HepG2 (cell line): ENCODE data around the gene MTFR1L. TPM values are rescaled to one million over a fixed set of nuclear protein-coding genes. Genes with fewer than 3 reads are reported as not detected.
A peak's percentile ranks its signal among the peaks of the same experiment; 100 is the strongest.

ENCODE experiments used
- ATAC-seq: fragments of 200-7000 bp; cut with Tn5 transposase; 3 replicates; pipeline ENCODE4 v1.9.1; 2020; ENCODE audit warnings: mild to moderate bottlenecking, moderate library complexity
- BruUV-seq: library from RNA; stranded (reverse); fragments of 400-500 nt; replicated peaks from 2 replicates; lab custom pipeline; 2021; lab: Mats Ljungman, UMichigan
- CTCF ChIA-PET: fragments of 300-600 bp; formaldehyde crosslinking; extraction: SDS; loops from one replicate; lab custom pipeline; 2021; ENCODE audit warnings: low total read pairs, inconsistent platforms, low intra/inter-chr PET ratio; lab: Yijun Ruan, JAX
- POLR2A ChIA-PET: fragments of 350-600 bp; sonication (Branson Sonifier 250); formaldehyde crosslinking; loops from one replicate; lab custom pipeline; 2020; ENCODE audit warnings: antibody characterized with exemption, inconsistent platforms; lab: Yijun Ruan, JAX
- DNase-seq: peaks from one replicate; pipeline ENCODE4 v3.0.0-alpha.2; 2015; ENCODE audit warnings: low spot score
- FAIRE-seq: peaks from 3 replicates; lab custom pipeline; 2011; peaks lifted over from hg19 to GRCh38; lab: Jason Lieb, UNC
- H2AFZ ChIP-seq: one replicate; pipeline ENCODE4 v1.6.1; 2011; ENCODE audit warnings: low read length, inconsistent platforms
- H3K27ac ChIP-seq: fragments of 300-600 bp; 3 replicates; pipeline ENCODE4 v1.8.0; 2011; ENCODE audit warnings: mixed run types, mild to moderate bottlenecking, mixed read lengths, low read length, inconsistent platforms; ENCODE audit not compliant: insufficient read depth; ENCODE audit errors: extremely low read length
- H3K27me3 ChIP-seq, 2 experiments: fragments of 200-600 bp in 1 of 2; 2 replicates in 1 of 2; 3 replicates in 1 of 2; pipeline versions ENCODE4 v1.6.0 to v1.8.0; 2011; ENCODE audit warnings: low read length in 2 of 2, mild to moderate bottlenecking in 2 of 2, moderate library complexity in 2 of 2, inconsistent platforms in 1 of 2; ENCODE audit not compliant: insufficient read depth in 2 of 2, control insufficient read depth in 1 of 2
- H3K36me3 ChIP-seq, 2 experiments: fragments of 200-600 bp in 1 of 2; replicated peaks in 1 of 2; 2 replicates in 1 of 2; 3 replicates in 1 of 2; pipeline versions ENCODE4 v1.5.1 to v1.8.0; 2011; ENCODE audit warnings: low read length in 2 of 2, inconsistent platforms in 1 of 2; ENCODE audit not compliant: insufficient read depth in 2 of 2, control insufficient read depth in 1 of 2
- H3K4me1 ChIP-seq: 2 replicates; pipeline ENCODE4 v1.5.1; 2012; ENCODE audit warnings: low read length, inconsistent platforms; ENCODE audit not compliant: insufficient read depth
- H3K4me2 ChIP-seq: 2 replicates; pipeline ENCODE4 v1.6.0; 2011; ENCODE audit warnings: low read depth, low read length, inconsistent platforms
- H3K4me3 ChIP-seq, 3 experiments: fragments of 200-600 bp in 1 of 3; sonication (generic), shearing (Covaris generic) in 1 of 3; replicated peaks in 1 of 3; 2 replicates each; pipeline ENCODE4 v1.5.1; 2011 to 2016; ENCODE audit warnings: low read length in 3 of 3, inconsistent platforms in 2 of 3, low read depth in 2 of 3, mild to moderate bottlenecking in 2 of 3, control low read depth in 1 of 3, mixed read lengths in 1 of 3; ENCODE audit not compliant: insufficient read depth in 1 of 3
- H3K79me2 ChIP-seq: one replicate; pipeline ENCODE4 v1.6.1; 2011; ENCODE audit warnings: low read length, inconsistent platforms; ENCODE audit not compliant: insufficient read depth
- H3K9ac ChIP-seq: 2 replicates; pipeline ENCODE4 v1.6.0; 2011; ENCODE audit warnings: mild to moderate bottlenecking, low read depth, low read length, inconsistent platforms; ENCODE audit not compliant: insufficient read depth
- H3K9me3 ChIP-seq: 2 replicates; pipeline ENCODE4 v1.5.1; 2012; ENCODE audit warnings: mild to moderate bottlenecking, low read length
- H4K20me1 ChIP-seq: 2 replicates; pipeline ENCODE4 v1.6.0; 2011; ENCODE audit warnings: inconsistent platforms, mild to moderate bottlenecking, low read length, moderate library complexity; ENCODE audit not compliant: insufficient read depth
- AHDC1 ChIP-seq: sonication (generic); formaldehyde crosslinking; IDR thresholded peaks from 2 replicates; pipeline ENCODE4 v1.5.1; 2020; ENCODE audit warnings: mild to moderate bottlenecking, missing genetic modification reagents, borderline replicate concordance
- CC2D1A ChIP-seq: sonication (generic); formaldehyde crosslinking; IDR thresholded peaks from 2 replicates; pipeline ENCODE4 v1.8.1; 2023; ENCODE audit warnings: mild to moderate bottlenecking, missing genetic modification reagents
- ETS1 ChIP-seq: sonication (generic); formaldehyde crosslinking; IDR thresholded peaks from 2 replicates; pipeline ENCODE4 v1.4.0; 2020; ENCODE audit warnings: missing genetic modification reagents
- FOXC1 ChIP-seq: sonication (generic); formaldehyde crosslinking; IDR thresholded peaks from 2 replicates; pipeline ENCODE4 v1.8.0; 2022; ENCODE audit warnings: mild to moderate bottlenecking, missing genetic modification reagents, borderline replicate concordance
- HOXA9 ChIP-seq: sonication (generic); formaldehyde crosslinking; IDR thresholded peaks from 2 replicates; pipeline ENCODE4 v1.8.1; 2022; ENCODE audit warnings: missing genetic modification reagents, mild to moderate bottlenecking, moderate library complexity, borderline replicate concordance
- MLLT10 ChIP-seq: sonication (generic); formaldehyde crosslinking; IDR thresholded peaks from 2 replicates; pipeline ENCODE4 v1.4.0; 2020; ENCODE audit warnings: missing genetic modification reagents
- PRDM15 ChIP-seq: sonication (generic); formaldehyde crosslinking; IDR thresholded peaks from 2 replicates; pipeline ENCODE4 v1.4.0; 2020; ENCODE audit warnings: missing genetic modification reagents
- ZNF10 ChIP-seq: sonication (generic); formaldehyde crosslinking; IDR thresholded peaks from 2 replicates; pipeline ENCODE4 v1.4.0; 2020; ENCODE audit warnings: mild to moderate bottlenecking, low read depth, missing genetic modification reagents, borderline replicate concordance
- ZNF430 ChIP-seq: sonication (generic); formaldehyde crosslinking; IDR thresholded peaks from 2 replicates; pipeline ENCODE4 v1.9.0; 2021; ENCODE audit warnings: mild to moderate bottlenecking, missing genetic modification reagents
- ZNF446 ChIP-seq: sonication (generic); formaldehyde crosslinking; IDR thresholded peaks from 2 replicates; pipeline ENCODE4 v1.5.0; 2020; ENCODE audit warnings: mild to moderate bottlenecking, missing genetic modification reagents
- ZNF670 ChIP-seq: sonication (generic); formaldehyde crosslinking; IDR thresholded peaks from 2 replicates; pipeline ENCODE4 v1.8.0; 2022; ENCODE audit warnings: mild to moderate bottlenecking, missing genetic modification reagents, borderline replicate concordance
- WGBS: methylation state at CpG from one replicate; pipeline ENCODE4 v1.1.6; 2017; ENCODE audit warnings: low lambda C conversion rate; 5-methylcytosine and 5-hydroxymethylcytosine counted together
- in situ Hi-C: cut with HindIII; loops from 2 replicates; pipeline ENCODE4 v1.10.0; 2017; ENCODE audit warnings: low pct_unique_long_range_greater_than_20kb; ENCODE audit not compliant: extremely low pct_ligation_motif_present
- intact Hi-C: fragments of 100-400 bp; cut with micrococcal nuclease; formaldehyde crosslinking; loops from one replicate; pipeline ENCODE4 v1.10.0; 2022; ENCODE audit not compliant: unreplicated experiment
- polyA plus RNA-seq, 8 experiments: library from polyadenylated mRNA; depleted of rRNA in 3 of 8; stranded (reverse) in 7 of 8; unstranded in 1 of 8; fragments of >200 nt; fragmentation: Illumina TruSeq in 4 of 8; extraction: Trizol in 4 of 8; gene quantifications; 2 replicates each; pipeline versions ENCODE4 v1.2.1 to v1.2.3, GENCODE V29; 2011 to 2016; ENCODE audit warnings: low read depth in 4 of 8, missing spikeins in 1 of 8, mixed read lengths in 1 of 8; ENCODE audit not compliant: insufficient read depth in 1 of 8
- total RNA-seq, 5 experiments: library from RNA; depleted of rRNA; stranded (reverse); fragments of >200 nt; fragmentation: Illumina TruSeq; extraction: Trizol; gene quantifications; 2 replicates each; pipeline ENCODE4 v1.2.3, GENCODE V29; 2016; ENCODE audit warnings: low read depth in 1 of 5

The MTFR1L gene
- total and polyA plus RNA-seq, 2 of the 13 experiments (the other 11 are each of a cell fraction or from before 2014, with no cell fraction given), result 38.0 to 55.7 TPM

- Histone ChIP-seq H3K4me3 (peak overlapping the region; percentile 69 to 95 (median 70); a peak in 5 of 6 replicates), H3K27me3 (no peaks in the 10 kb centered on the region; a peak in 1 of 5 replicates), H3K36me3 (no peaks in the 10 kb centered on the region), H3K4me1 (peaks cover 71% of the 10 kb centered on the region), H3K27ac (peak overlapping the region; percentile 79), H4K20me1 (no peaks in the 10 kb centered on the region), H3K9me3 (no peaks in the 10 kb centered on the region), H3K79me2 (peaks cover 22% of the 10 kb centered on the region), H2AFZ (no peak overlapping the region), H3K4me2 (peak overlapping the region; percentile 79), H3K9ac (peak overlapping the region; percentile 67)
- 25% methylated on average over 16 of the region's 32 CpGs for WGBS
- CTCF ChIA-PET, result no interaction called here
- no peak for DNase-seq
- intact Hi-C loops (loop anchor here (2.0 kb wide), 1 partner anchor 15 kb away; no protein-coding TSS in a partner anchor), in situ Hi-C loops (no loop called here)
- TSS peak; percentile 50 for BruUV-seq
- peak; percentile 60 for ATAC-seq
- no peak for FAIRE-seq
- POLR2A ChIA-PET, result interaction anchor here (0.6 to 2.7 kb wide), 15 partner anchors 9 to 161 kb away, joined by 3 to 32 read pairs (median 5); partner anchors contain the start of gene PAFAH2
- TF ChIP-seq PRDM15 (CRISPR knock-in tag) (peak; percentile 14; the same call in 1 of the 2 replicates), CC2D1A (no peak), ZNF670 (CRISPR knock-in tag) (0 out of 2 replicates have a peak, but pooled peaks have one; percentile 37), ETS1 (CRISPR knock-in tag) (no peak), FOXC1 (CRISPR knock-in tag) (0 out of 2 replicates have a peak, but pooled peaks have one; percentile 15), ZNF446 (CRISPR knock-in tag) (0 out of 2 replicates have a peak, but pooled peaks have one; percentile 15), ZNF10 (CRISPR knock-in tag) (no peak), ZNF430 (peak; percentile 13; the same call in 1 of the 2 replicates), HOXA9 (CRISPR knock-in tag) (0 out of 2 replicates have a peak, but pooled peaks have one; percentile 2), AHDC1 (CRISPR knock-in tag) (0 out of 2 replicates have a peak, but pooled peaks have one; percentile 54), MLLT10 (CRISPR knock-in tag) (no peak)
Measured at GRCh38 chr1:25875856-25876692, 56.3 kb downstream of the MTFR1L start.
